IMR-90 (cell line): ENCODE results near the gene MYH13. TPM values are rescaled to one million over a fixed set of nuclear protein-coding genes. Genes with fewer than 3 reads are reported as not detected.

Experiments used
- ATAC-seq: fragments of 200-7000 bp; cut with Tn5 transposase; 2 replicates; pipeline ENCODE4 v1.9.1; 2020; ENCODE audit warnings: low read depth, mild to moderate bottlenecking, moderate library complexity
- BruUV-seq: library from RNA; stranded (reverse); fragments of 400-500 nt; replicated peaks from 2 replicates; lab custom pipeline; 2021; lab: Mats Ljungman, UMichigan
- CTCF ChIA-PET: fragments of 300-600 bp; formaldehyde crosslinking; extraction: SDS; loops from one replicate; lab custom pipeline; 2021; ENCODE audit warnings: antibody characterized with exemption; lab: Yijun Ruan, JAX
- POLR2A ChIA-PET: fragments of 300-600 bp; sonication (Branson Sonifier 250); formaldehyde crosslinking; loops from one replicate; lab custom pipeline; 2022; ENCODE audit warnings: antibody characterized with exemption; ENCODE audit not compliant: unreplicated experiment; lab: Charles Lee
- DNase-seq: peaks from one replicate; pipeline ENCODE4 v3.0.0; 2013
- H2AFZ ChIP-seq: replicated peaks from 2 replicates; pipeline ENCODE3; 2013; ENCODE audit warnings: low read length, mild to moderate bottlenecking; ENCODE audit not compliant: poor library complexity
- H2AK5ac ChIP-seq: 2 replicates; pipeline ENCODE4 v1.6.1; 2013; ENCODE audit warnings: low read depth, low read length, inconsistent platforms
- H2AK9ac ChIP-seq: replicated peaks from 2 replicates; pipeline ENCODE3; 2013; ENCODE audit warnings: mild to moderate bottlenecking, low read depth, low read length, moderate library complexity; ENCODE audit not compliant: poor library complexity
- H2BK120ac ChIP-seq: 2 replicates; pipeline ENCODE4 v1.6.1; 2013; ENCODE audit warnings: low read depth, low read length, inconsistent platforms
- H2BK15ac ChIP-seq: 3 replicates; pipeline ENCODE4 v1.6.1; 2013; ENCODE audit warnings: low read depth, low read length, inconsistent platforms
- H2BK20ac ChIP-seq: 2 replicates; pipeline ENCODE4 v1.6.1; 2013; ENCODE audit warnings: low read depth, mild to moderate bottlenecking, inconsistent platforms, low read length, moderate library complexity
- H2BK5ac ChIP-seq: 2 replicates; pipeline ENCODE4 v1.6.1; 2013; ENCODE audit warnings: mild to moderate bottlenecking, low read depth, low read length, inconsistent platforms; ENCODE audit not compliant: poor library complexity, severe bottlenecking
- H3K14ac ChIP-seq: replicated peaks from 2 replicates; pipeline ENCODE4 v1.6.1; 2013; ENCODE audit warnings: low read depth, low read length, inconsistent platforms
- H3K18ac ChIP-seq: 2 replicates; pipeline ENCODE4 v1.6.1; 2013; ENCODE audit warnings: low read depth, low read length, control low read depth
- H3K23ac ChIP-seq: 2 replicates; pipeline ENCODE4 v1.6.1; 2013; ENCODE audit warnings: low read depth, low read length, inconsistent platforms
- H3K27ac ChIP-seq: 2 replicates; pipeline ENCODE4 v1.5.1; 2013; ENCODE audit warnings: mild to moderate bottlenecking, control low read depth, low read length; ENCODE audit not compliant: insufficient read depth
- H3K27me3 ChIP-seq: 2 replicates; pipeline ENCODE4 v1.6.1; 2013; ENCODE audit warnings: low read length; ENCODE audit not compliant: control insufficient read depth, insufficient read depth
- H3K36me3 ChIP-seq: 2 replicates; pipeline ENCODE4 v1.6.1; 2013; ENCODE audit warnings: low read length, mixed read lengths; ENCODE audit not compliant: control insufficient read depth, insufficient read depth
- H3K4ac ChIP-seq: 2 replicates; pipeline ENCODE4 v1.6.1; 2013; ENCODE audit warnings: low read depth, low read length, inconsistent platforms
- H3K4me1 ChIP-seq: 2 replicates; pipeline ENCODE4 v1.6.1; 2013; ENCODE audit warnings: low read length, mixed read lengths; ENCODE audit not compliant: control insufficient read depth, insufficient read depth
- H3K4me2 ChIP-seq: 2 replicates; pipeline ENCODE4 v1.6.1; 2013; ENCODE audit warnings: low read depth, mild to moderate bottlenecking, control low read depth, low read length, moderate library complexity
- H3K4me3 ChIP-seq: 2 replicates; pipeline ENCODE4 v1.5.1; 2013; ENCODE audit warnings: low read depth, mild to moderate bottlenecking, control low read depth, low read length, moderate library complexity; ENCODE audit not compliant: insufficient read depth
- H3K56ac ChIP-seq: 2 replicates; pipeline ENCODE4 v1.6.1; 2013; ENCODE audit warnings: low read length, inconsistent platforms; ENCODE audit not compliant: insufficient read depth; ENCODE audit errors: extremely low read depth
- H3K79me1 ChIP-seq, 2 experiments: 2 replicates each; pipeline ENCODE4 v1.6.1; 2013; ENCODE audit warnings: low read length in 2 of 2, inconsistent platforms in 1 of 2, low read depth in 1 of 2
- H3K9ac ChIP-seq: 2 replicates; pipeline ENCODE4 v1.6.1; 2013; ENCODE audit warnings: low read depth, low read length, control low read depth
- H3K9me1 ChIP-seq: 2 replicates; pipeline ENCODE4 v1.6.1; 2013; ENCODE audit warnings: low read length, inconsistent platforms; ENCODE audit not compliant: insufficient read depth
- H3K9me3 ChIP-seq: 2 replicates; pipeline ENCODE4 v1.6.1; 2013; ENCODE audit warnings: low read length; ENCODE audit not compliant: control insufficient read depth, insufficient read depth
- H4K20me1 ChIP-seq: 2 replicates; pipeline ENCODE4 v1.6.1; 2013; ENCODE audit warnings: low read length, inconsistent platforms; ENCODE audit not compliant: insufficient read depth
- H4K5ac ChIP-seq: 2 replicates; pipeline ENCODE4 v1.6.1; 2013; ENCODE audit warnings: mild to moderate bottlenecking, low read depth, low read length, control low read depth
- H4K8ac ChIP-seq, 2 experiments: 2 replicates each; pipeline ENCODE4 v1.6.1; 2013; ENCODE audit warnings: low read depth in 2 of 2, low read length in 2 of 2, control low read depth in 1 of 2, inconsistent platforms in 1 of 2
- H4K91ac ChIP-seq: 2 replicates; pipeline ENCODE4 v1.6.1; 2013; ENCODE audit warnings: low read depth, low read length, inconsistent platforms; ENCODE audit not compliant: insufficient read depth
- BHLHE40 ChIP-seq: fragments of 150-350 bp; IDR thresholded peaks from 2 replicates; pipeline ENCODE4 v1.6.1; 2016; ENCODE audit warnings: mild to moderate bottlenecking, low read depth, low read length
- CEBPB ChIP-seq: IDR thresholded peaks from 2 replicates; pipeline ENCODE4 v1.6.1; 2012; ENCODE audit warnings: low read depth, low read length, improper control_type of control experiment
- CHD1 ChIP-seq: IDR thresholded peaks from 2 replicates; pipeline ENCODE4 v1.6.1; 2012; ENCODE audit warnings: low read depth, low read length, improper control_type of control experiment
- FOS ChIP-seq: fragments of 150-350 bp; IDR thresholded peaks from 2 replicates; pipeline ENCODE4 v1.6.1; 2016; ENCODE audit warnings: low read depth, low read length
- MAFK ChIP-seq: IDR thresholded peaks from 2 replicates; pipeline ENCODE4 v1.6.1; 2012; ENCODE audit warnings: low read depth, low read length, improper control_type of control experiment
- MAZ ChIP-seq: IDR thresholded peaks from 2 replicates; pipeline ENCODE4 v1.6.1; 2012; ENCODE audit warnings: low read depth, mild to moderate bottlenecking, low read length, improper control_type of control experiment, moderate library complexity, borderline replicate concordance
- MXI1 ChIP-seq: IDR thresholded peaks from 2 replicates; pipeline ENCODE4 v1.6.1; 2012; ENCODE audit warnings: low read depth, mild to moderate bottlenecking, low read length, moderate library complexity, borderline replicate concordance
- NFE2L2 ChIP-seq: fragments of 150-350 bp; IDR thresholded peaks from 2 replicates; pipeline ENCODE4 v1.6.1; 2016; ENCODE audit warnings: low read depth, mild to moderate bottlenecking, low read length
- POLR2A ChIP-seq: IDR thresholded peaks from 2 replicates; pipeline ENCODE4 v1.6.1; 2012; ENCODE audit warnings: mild to moderate bottlenecking, low read depth, low read length
- RAD21 ChIP-seq: IDR thresholded peaks from 2 replicates; pipeline ENCODE4 v1.6.1; 2012; ENCODE audit warnings: low read length, improper control_type of control experiment
- RCOR1 ChIP-seq: IDR thresholded peaks from 2 replicates; pipeline ENCODE4 v1.6.1; 2012; ENCODE audit warnings: mild to moderate bottlenecking, low read length, improper control_type of control experiment; ENCODE audit not compliant: insufficient replicate concordance
- RFX5 ChIP-seq: IDR thresholded peaks from 2 replicates; pipeline ENCODE4 v1.8.0; 2012; ENCODE audit warnings: low read depth, mild to moderate bottlenecking, low read length, moderate library complexity
- SMC3 ChIP-seq: fragments of 150-350 bp; IDR thresholded peaks from 2 replicates; pipeline ENCODE4 v1.6.1; 2016; ENCODE audit warnings: low read depth, mild to moderate bottlenecking, antibody characterized with exemption, low read length, moderate library complexity
- WGBS, 2 experiments: methylation state at CpG; one replicate each; pipeline versions ENCODE4 v1.1.5 to v1.1.7; 2013; ENCODE audit warnings: missing lambda C conversion rate in 2 of 2; ENCODE audit not compliant: insufficient read length in 1 of 2; ENCODE audit errors: extremely low coverage in 2 of 2; 5-methylcytosine and 5-hydroxymethylcytosine counted together
- dilution Hi-C: fragments of 300-500 bp; cut with HindIII; formaldehyde crosslinking; loops from one replicate; pipeline ENCODE4 v1.14.3; 2018; ENCODE audit warnings: low sequenced_read_pairs; ENCODE audit not compliant: unreplicated experiment
- in situ Hi-C: fragments of 300-500 bp; cut with MboI; formaldehyde crosslinking; loops from 3 replicates; pipeline ENCODE4 v1.14.3; 2019; ENCODE audit warnings: low sequenced_read_pairs, inconsistent platforms, mixed read lengths
- intact Hi-C: fragments of 100-400 bp; cut with micrococcal nuclease; formaldehyde crosslinking; loops from 2 replicates; pipeline ENCODE4 v1.10.0; 2022
- polyA plus RNA-seq, 3 experiments: library from polyadenylated mRNA; depleted of rRNA; stranded (reverse); fragments of >200 nt; gene quantifications; 2 replicates each; pipeline ENCODE4 v1.2.3, GENCODE V29; 2012; ENCODE audit warnings: low replicate concordance in 1 of 3
- total RNA-seq: library from RNA; depleted of rRNA; stranded (reverse); fragments of >200 nt; gene quantifications from 2 replicates; pipeline ENCODE4 v1.2.3, GENCODE V29; 2012
- TF ChIP-seq, protein P1 (sequence below): fragments of 150-350 bp; IDR thresholded peaks from 2 replicates; pipeline ENCODE4 v1.6.1; 2016; ENCODE audit warnings: low read depth, mild to moderate bottlenecking, low read length, moderate library complexity, borderline replicate concordance
- TF ChIP-seq, protein P2 (sequence below): fragments of 150-350 bp; IDR thresholded peaks from 2 replicates; pipeline ENCODE4 v1.6.1; 2017; ENCODE audit warnings: mild to moderate bottlenecking, antibody characterized with exemption, low read length, low read depth
- TF ChIP-seq, protein P3 (sequence below): conservative IDR thresholded peaks from 2 replicates; pipeline ENCODE4 v1.5.1; 2012; ENCODE audit warnings: mild to moderate bottlenecking, low read depth, low read length, improper control_type of control experiment

The MYH13 gene
- total and polyA plus RNA-seq, 2 of the 4 experiments (the other 2 are of a cell fraction), result not detected

DNA sequence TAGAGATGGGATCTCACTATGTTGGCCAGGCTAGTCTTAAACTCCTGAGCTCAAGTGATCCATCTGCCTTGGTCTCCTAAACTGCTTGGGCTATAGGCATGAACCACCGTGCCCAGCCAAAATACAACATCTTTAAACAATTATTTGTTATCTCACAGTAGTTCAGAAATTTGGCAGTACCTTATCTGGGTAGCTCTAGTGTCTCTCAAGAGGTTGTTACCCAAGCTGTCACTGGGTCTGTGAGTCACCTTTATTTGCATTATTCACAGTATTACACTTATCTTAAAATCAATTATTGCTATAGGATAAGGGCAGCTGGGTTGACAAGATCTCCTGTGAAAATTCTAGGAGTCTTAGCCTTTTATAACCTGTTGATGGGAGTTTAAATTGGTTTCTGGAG is 110.4 kb downstream of the MYH13 start:
- H3K56ac ChIP-seq, result no peak overlapping the region
- H2BK5ac ChIP-seq, result no peak overlapping the region
- no peaks in the 10 kb centered on the region for H3K36me3 ChIP-seq
- no peaks in the 10 kb centered on the region for H4K20me1 ChIP-seq
- H2AK9ac ChIP-seq, result no peak overlapping the region
- no peak overlapping the region for H2BK120ac ChIP-seq
- no peak overlapping the region for H3K27ac ChIP-seq
- no peak overlapping the region for H3K9ac ChIP-seq
- DNase-seq (no peak), ATAC-seq (no peak)
- no peaks in the 10 kb centered on the region for H3K79me1 ChIP-seq
- in situ Hi-C loops (no loop called here), intact Hi-C loops (no loop called here), dilution Hi-C loops (no loop called here)
- no peak overlapping the region for H3K4me2 ChIP-seq
- H3K4me3 ChIP-seq, result no peak overlapping the region
- H3K27me3 ChIP-seq, result peaks cover 2% of the 10 kb centered on the region; the same call in 1 of the 2 replicates
- H2AFZ ChIP-seq, result no peak overlapping the region
- no peak overlapping the region for H4K91ac ChIP-seq
- no peak overlapping the region for H3K4ac ChIP-seq
- H2BK15ac ChIP-seq, result no peak overlapping the region
- TF ChIP-seq RFX5, result no peak
- no peak for TF ChIP-seq NFE2L2
- TF ChIP-seq SMC3, result no peak
- no peak for TF ChIP-seq POLR2A
- TF ChIP-seq BHLHE40, result no peak
- TF ChIP-seq, protein P1, sequence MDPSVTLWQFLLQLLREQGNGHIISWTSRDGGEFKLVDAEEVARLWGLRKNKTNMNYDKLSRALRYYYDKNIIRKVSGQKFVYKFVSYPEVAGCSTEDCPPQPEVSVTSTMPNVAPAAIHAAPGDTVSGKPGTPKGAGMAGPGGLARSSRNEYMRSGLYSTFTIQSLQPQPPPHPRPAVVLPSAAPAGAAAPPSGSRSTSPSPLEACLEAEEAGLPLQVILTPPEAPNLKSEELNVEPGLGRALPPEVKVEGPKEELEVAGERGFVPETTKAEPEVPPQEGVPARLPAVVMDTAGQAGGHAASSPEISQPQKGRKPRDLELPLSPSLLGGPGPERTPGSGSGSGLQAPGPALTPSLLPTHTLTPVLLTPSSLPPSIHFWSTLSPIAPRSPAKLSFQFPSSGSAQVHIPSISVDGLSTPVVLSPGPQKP, result no peak
- TF ChIP-seq CHD1, result no peak
- TF ChIP-seq, protein P2, sequence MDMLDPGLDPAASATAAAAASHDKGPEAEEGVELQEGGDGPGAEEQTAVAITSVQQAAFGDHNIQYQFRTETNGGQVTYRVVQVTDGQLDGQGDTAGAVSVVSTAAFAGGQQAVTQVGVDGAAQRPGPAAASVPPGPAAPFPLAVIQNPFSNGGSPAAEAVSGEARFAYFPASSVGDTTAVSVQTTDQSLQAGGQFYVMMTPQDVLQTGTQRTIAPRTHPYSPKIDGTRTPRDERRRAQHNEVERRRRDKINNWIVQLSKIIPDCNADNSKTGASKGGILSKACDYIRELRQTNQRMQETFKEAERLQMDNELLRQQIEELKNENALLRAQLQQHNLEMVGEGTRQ, result no peak
- TF ChIP-seq RCOR1, result no peak
- no peak for TF ChIP-seq CEBPB
- no peak for TF ChIP-seq FOS
- no peak for TF ChIP-seq MXI1
- TF ChIP-seq RAD21, result no peak
- TF ChIP-seq MAFK, result no peak
- TF ChIP-seq, protein P3, sequence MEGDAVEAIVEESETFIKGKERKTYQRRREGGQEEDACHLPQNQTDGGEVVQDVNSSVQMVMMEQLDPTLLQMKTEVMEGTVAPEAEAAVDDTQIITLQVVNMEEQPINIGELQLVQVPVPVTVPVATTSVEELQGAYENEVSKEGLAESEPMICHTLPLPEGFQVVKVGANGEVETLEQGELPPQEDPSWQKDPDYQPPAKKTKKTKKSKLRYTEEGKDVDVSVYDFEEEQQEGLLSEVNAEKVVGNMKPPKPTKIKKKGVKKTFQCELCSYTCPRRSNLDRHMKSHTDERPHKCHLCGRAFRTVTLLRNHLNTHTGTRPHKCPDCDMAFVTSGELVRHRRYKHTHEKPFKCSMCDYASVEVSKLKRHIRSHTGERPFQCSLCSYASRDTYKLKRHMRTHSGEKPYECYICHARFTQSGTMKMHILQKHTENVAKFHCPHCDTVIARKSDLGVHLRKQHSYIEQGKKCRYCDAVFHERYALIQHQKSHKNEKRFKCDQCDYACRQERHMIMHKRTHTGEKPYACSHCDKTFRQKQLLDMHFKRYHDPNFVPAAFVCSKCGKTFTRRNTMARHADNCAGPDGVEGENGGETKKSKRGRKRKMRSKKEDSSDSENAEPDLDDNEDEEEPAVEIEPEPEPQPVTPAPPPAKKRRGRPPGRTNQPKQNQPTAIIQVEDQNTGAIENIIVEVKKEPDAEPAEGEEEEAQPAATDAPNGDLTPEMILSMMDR, result no peak
- no peak for TF ChIP-seq MAZ
- peaks cover 3% of the 10 kb centered on the region; the same call in 1 of the 2 replicates for H3K9me3 ChIP-seq
- H3K14ac ChIP-seq, result no peak overlapping the region
- H3K9me1 ChIP-seq, result no peaks in the 10 kb centered on the region
- no peak overlapping the region for H4K5ac ChIP-seq
- no CpG with 5 or more reads among the region's 1 CpG for WGBS, 2 experiments
- H2BK20ac ChIP-seq, result no peak overlapping the region
- ChIA-PET CTCF (no interaction called here), POLR2A (no interaction called here)
- H2AK5ac ChIP-seq, result no peak overlapping the region
- H4K8ac ChIP-seq, result no peak overlapping the region
- no peak overlapping the region for H3K18ac ChIP-seq
- no peak overlapping the region for H3K23ac ChIP-seq
- no TSS peak for BruUV-seq
- H3K4me1 ChIP-seq, result peaks cover 8% of the 10 kb centered on the region; the same call in 1 of the 2 replicates
